GM12878 (cell line): ENCODE data around the gene PKD2. TPM values are rescaled to one million over a fixed set of nuclear protein-coding genes. Genes with fewer than 3 reads are reported as not detected.

ENCODE experiments used
- ATAC-seq: fragments of 200-7000 bp; cut with Tn5 transposase; 3 replicates; pipeline ENCODE4 v1.9.1; 2020; ENCODE audit warnings: mild to moderate bottlenecking, moderate library complexity
- Bru-seq: library from RNA; stranded (reverse); fragments of 400-500 nt; gene quantifications from one replicate; lab custom pipeline; 2021; lab: Mats Ljungman, UMichigan
- BruChase-seq, 2 experiments: library from RNA; stranded (reverse); fragments of 400-500 nt; gene quantifications; one replicate each; lab custom pipeline; 2021; lab: Mats Ljungman, UMichigan
- BruUV-seq: library from RNA; stranded (reverse); fragments of 400-500 nt; replicated peaks from 2 replicates; lab custom pipeline; 2021; lab: Mats Ljungman, UMichigan
- CTCF ChIA-PET: fragments of 300-600 bp; sonication (Branson Sonifier 250); formaldehyde crosslinking; extraction: SDS; loops from one replicate; lab custom pipeline; 2021; ENCODE audit warnings: inconsistent platforms; lab: Yijun Ruan, JAX
- POLR2A ChIA-PET: fragments of 350-600 bp; formaldehyde crosslinking; extraction: SDS; loops from one replicate; lab custom pipeline; 2021; ENCODE audit warnings: inconsistent platforms; lab: Charles Lee
- RAD21 ChIA-PET: fragments of 300-600 bp; sonication (Branson Sonifier 250); formaldehyde crosslinking; loops from one replicate; lab custom pipeline; 2023; ENCODE audit warnings: antibody characterized with exemption; ENCODE audit not compliant: unreplicated experiment; lab: Charles Lee
- SMC1A ChIA-PET: fragments of 300-600 bp; sonication (Branson Sonifier 250); formaldehyde crosslinking; loops from one replicate; lab custom pipeline; 2023; ENCODE audit not compliant: unreplicated experiment, uncharacterized antibody; lab: Charles Lee
- DNase-seq: peaks from one replicate; pipeline ENCODE4 v3.0.0-alpha.2; 2011; ENCODE audit warnings: low read depth, low spot score
- FAIRE-seq: peaks from 3 replicates; lab custom pipeline; 2011; peaks lifted over from hg19 to GRCh38; lab: Jason Lieb, UNC
- H2AFZ ChIP-seq: 2 replicates; pipeline ENCODE4 v1.6.0; 2011; ENCODE audit warnings: low read depth, low read length, control low read depth; ENCODE audit not compliant: control insufficient read depth
- H3K27ac ChIP-seq: 2 replicates; pipeline ENCODE4 v1.5.1; 2011; ENCODE audit warnings: control low read depth; ENCODE audit not compliant: control insufficient read depth, insufficient read depth
- H3K27me3 ChIP-seq, 2 experiments: replicated peaks in 1 of 2; 2 replicates each; pipeline versions ENCODE4 v1.6.0 to v1.6.1; 2011; ENCODE audit warnings: low read length in 1 of 2; ENCODE audit not compliant: control insufficient read depth in 2 of 2, insufficient read depth in 2 of 2
- H3K36me3 ChIP-seq, 2 experiments: 2 replicates each; pipeline ENCODE4 v1.5.1; 2011; ENCODE audit warnings: low read length in 1 of 2; ENCODE audit not compliant: control insufficient read depth in 2 of 2, insufficient read depth in 2 of 2
- H3K4me1 ChIP-seq: 2 replicates; pipeline ENCODE4 v1.6.1; 2011; ENCODE audit warnings: mild to moderate bottlenecking, low read length, moderate library complexity, mixed read lengths; ENCODE audit not compliant: control insufficient read depth, insufficient read depth
- H3K4me2 ChIP-seq: 2 replicates; pipeline ENCODE4 v1.6.0; 2011; ENCODE audit warnings: control low read depth; ENCODE audit not compliant: control insufficient read depth, insufficient read depth
- H3K4me3 ChIP-seq: fragments of 200-600 bp; sonication (generic); 2 replicates; pipeline ENCODE4 v1.5.1; 2016
- H3K79me2 ChIP-seq: 2 replicates; pipeline ENCODE4 v1.6.0; 2011; ENCODE audit warnings: low read length; ENCODE audit not compliant: control insufficient read depth, insufficient read depth
- H3K9ac ChIP-seq: 2 replicates; pipeline ENCODE4 v1.8.0; 2011; ENCODE audit warnings: low read length, control low read depth, mixed read lengths; ENCODE audit not compliant: control insufficient read depth, insufficient read depth
- H3K9me3 ChIP-seq: replicated peaks from 3 replicates; pipeline ENCODE4 v1.5.1; 2011; ENCODE audit warnings: mild to moderate bottlenecking, low read length; ENCODE audit not compliant: control insufficient read depth, insufficient read depth
- H4K20me1 ChIP-seq: 2 replicates; pipeline ENCODE4 v1.6.0; 2011; ENCODE audit not compliant: control insufficient read depth, insufficient read depth
- ATF7 ChIP-seq: fragments of 450-650 bp; IDR thresholded peaks from 2 replicates; pipeline ENCODE4 v1.6.1; 2016; ENCODE audit warnings: low read depth, mild to moderate bottlenecking
- BCL11A ChIP-seq: IDR thresholded peaks from 2 replicates; pipeline ENCODE4 v1.6.1; 2011; ENCODE audit warnings: low read depth, low read length
- DPF2 ChIP-seq: fragments of 450-650 bp; IDR thresholded peaks from 2 replicates; pipeline ENCODE4 v1.6.1; 2017; ENCODE audit warnings: mild to moderate bottlenecking
- EED ChIP-seq: sonication (generic); IDR thresholded peaks from 2 replicates; pipeline ENCODE4 v1.6.1; 2016; ENCODE audit warnings: antibody characterized with exemption, low read depth
- EGR1 ChIP-seq, 2 experiments: IDR thresholded peaks; 1 replicate in 1 of 2; 2 replicates in 1 of 2; pipeline ENCODE4 v1.6.1; 2011 to 2012; ENCODE audit warnings: low read depth in 2 of 2, low read length in 2 of 2, borderline replicate concordance in 1 of 2, mild to moderate bottlenecking in 1 of 2, moderate library complexity in 1 of 2
- ELK1 ChIP-seq: IDR thresholded peaks from 2 replicates; pipeline ENCODE4 v1.6.1; 2012; ENCODE audit warnings: low read depth, low read length, improper control_type of control experiment
- FOXM1 ChIP-seq: IDR thresholded peaks from 2 replicates; pipeline ENCODE4 v1.6.1; 2012; ENCODE audit warnings: low read depth, mild to moderate bottlenecking, inconsistent platforms, low read length, moderate library complexity
- GATAD2B ChIP-seq: fragments of 450-650 bp; conservative IDR thresholded peaks from 2 replicates; pipeline ENCODE4 v1.6.1; 2017; ENCODE audit warnings: low read depth, mild to moderate bottlenecking, moderate library complexity
- IKZF1 ChIP-seq: fragments of 450-650 bp; conservative IDR thresholded peaks from 2 replicates; pipeline ENCODE4 v1.6.1; 2017; ENCODE audit warnings: antibody characterized with exemption, mild to moderate bottlenecking
- IKZF2 ChIP-seq, 2 experiments: fragments of 450-650 bp; IDR thresholded peaks; 2 replicates each; pipeline ENCODE4 v1.6.1; 2017; ENCODE audit warnings: mild to moderate bottlenecking in 2 of 2, moderate library complexity in 2 of 2
- NRF1 ChIP-seq: conservative IDR thresholded peaks from 2 replicates; pipeline ENCODE4 v1.6.1; 2011; ENCODE audit warnings: mild to moderate bottlenecking, low read depth, low read length, improper control_type of control experiment
- POLR2A ChIP-seq: IDR thresholded peaks from 2 replicates; pipeline ENCODE4 v1.6.1; 2011; ENCODE audit warnings: low read depth, mild to moderate bottlenecking, low read length
- POLR2AphosphoS2 ChIP-seq: IDR thresholded peaks from 2 replicates; pipeline ENCODE4 v1.6.1; 2011; ENCODE audit warnings: low read depth, mild to moderate bottlenecking, low read length, improper control_type of control experiment, moderate library complexity
- RB1 ChIP-seq: fragments of 450-650 bp; formaldehyde crosslinking; IDR thresholded peaks from 2 replicates; pipeline ENCODE4 v1.6.1; 2017; ENCODE audit warnings: mild to moderate bottlenecking, borderline replicate concordance
- RUNX3 ChIP-seq: IDR thresholded peaks from 2 replicates; pipeline ENCODE4 v1.6.1; 2012; ENCODE audit warnings: low read length, inconsistent platforms
- SREBF1 ChIP-seq: IDR thresholded peaks from 2 replicates; pipeline ENCODE4 v1.6.1; 2012; ENCODE audit warnings: mild to moderate bottlenecking, low read length
- SUZ12 ChIP-seq: fragments of 200-600 bp; sonication (generic); IDR thresholded peaks from one replicate; pipeline ENCODE4 v1.6.1; 2018; ENCODE audit warnings: antibody characterized with exemption, mild to moderate bottlenecking; ENCODE audit not compliant: unreplicated experiment
- TCF3 ChIP-seq: IDR thresholded peaks from 2 replicates; pipeline ENCODE4 v1.6.1; 2012; ENCODE audit warnings: low read depth, mild to moderate bottlenecking, low read length, borderline replicate concordance; ENCODE audit not compliant: insufficient read depth
- YY1 ChIP-seq: IDR thresholded peaks from 2 replicates; pipeline ENCODE4 v1.6.1; 2011; ENCODE audit warnings: low read depth, mild to moderate bottlenecking, low read length
- WGBS: methylation state at CpG from one replicate; pipeline ENCODE4 v1.1.6; 2016; ENCODE audit warnings: low lambda C conversion rate; ENCODE audit not compliant: insufficient replicate concordance, insufficient coverage; ENCODE audit errors: missing lambda C conversion rate; 5-methylcytosine and 5-hydroxymethylcytosine counted together
- in situ Hi-C: fragments of 300-500 bp; cut with MboI; formaldehyde crosslinking; loops from 9 replicates; pipeline ENCODE4 v1.14.3; 2018; ENCODE audit warnings: mixed read lengths
- intact Hi-C: fragments of 100-400 bp; cut with micrococcal nuclease; formaldehyde crosslinking; loops from one replicate; pipeline ENCODE4 v1.14.2; 2022; ENCODE audit not compliant: unreplicated experiment
- long read RNA-seq, 2 experiments: library from polyadenylated mRNA; unstranded; transcript quantifications; one replicate each; pipeline ENCODE4 v2.0.0, GENCODE V29; 2019 to 2020
- polyA minus RNA-seq, 3 experiments: library from RNA; depleted of rRNA, polyadenylated mRNA; stranded (reverse); fragments of >200 nt; gene quantifications; 2 replicates each; pipeline ENCODE4 v1.2.3, GENCODE V29; 2011
- polyA plus RNA-seq, 11 experiments: library from polyadenylated mRNA; depleted of rRNA in 4 of 11; unstranded in 6 of 11; stranded (reverse) in 5 of 11; fragments of >200 nt; fragmentation: Nextera tagmentation in 4 of 11; fragmentation: Illumina TruSeq in 1 of 11; extraction: Ambion mirVana in 4 of 11; extraction: Trizol in 1 of 11; gene quantifications; 1 replicate in 1 of 11; 2 replicates in 10 of 11; pipeline versions ENCODE4 v1.2.1 to v1.2.3, GENCODE V29; 2011 to 2016; ENCODE audit warnings: inconsistent platforms in 2 of 11, missing spikeins in 2 of 11, low read depth in 1 of 11
- total RNA-seq, 4 experiments: library from RNA; depleted of rRNA in 3 of 4; stranded (reverse); fragments of >200 nt in 3 of 4; fragmentation: Illumina TruSeq in 1 of 4; extraction: Trizol in 1 of 4; gene quantifications; 2 replicates each; pipeline versions ENCODE4 v1.2.1 to v1.2.3, GENCODE V29; 2013 to 2021
- TF ChIP-seq, protein P1 (sequence below): IDR thresholded peaks from 2 replicates; pipeline ENCODE4 v1.6.1; 2012; ENCODE audit warnings: low read depth, low read length, improper control_type of control experiment

The PKD2 gene
- 16.6 and 20.8 TPM in 2 replicates for total RNA-seq (2013; cell fraction: nucleolus; rRNA removed)
- total RNA-seq (2014; rRNA removed) (9.3 and 12.5 TPM in 2 replicates), total RNA-seq (2014; rRNA removed; fragmentation: Illumina TruSeq; extraction: Trizol) (13.8 and 15.5 TPM in 2 replicates), total RNA-seq (2021) (7.5 and 8.6 TPM in 2 replicates), polyA plus RNA-seq (2011; rRNA removed) (11.0 and 15.2 TPM in 2 replicates), polyA plus RNA-seq (2014; fragmentation: Illumina TruSeq; extraction: Trizol) (11.4 and 18.1 TPM in 2 replicates), polyA plus RNA-seq (2014; fragmentation: Nextera tagmentation; extraction: Ambion mirVana) (1 to 10 TPM; 2.0 to 2.1 TPM), polyA plus RNA-seq (2014; rRNA removed) (8.7 and 12.4 TPM in 2 replicates), polyA plus RNA-seq (2016; fragmentation: Nextera tagmentation; extraction: Ambion mirVana) (1 to 10 TPM; 2.0 to 5.3 TPM), polyA minus RNA-seq (2011; rRNA and poly(A)+ RNA removed) (13.0 and 22.7 TPM in 2 replicates), Bru-seq, nascent RNA (percentile 68 among the genes with signal in this experiment), BruChase-seq, experiment 1, labeled RNA remaining after a 6-hour chase (percentile 66 among the genes with signal in this experiment), BruChase-seq, experiment 2, labeled RNA remaining after a 2-hour chase (percentile 67 among the genes with signal in this experiment)
- 4.4 TPM for polyA plus RNA-seq (2011; ENCODE audit: low read depth)
- polyA plus RNA-seq (2011; cell fraction: cytosol; rRNA removed) = 3.2 and 3.9 TPM in 2 replicates
- 23.7 and 36.4 TPM in 2 replicates for polyA plus RNA-seq (2011; cell fraction: nucleus; rRNA removed)
- 3.8 and 4.5 TPM in 2 replicates for polyA plus RNA-seq (2012)
- polyA minus RNA-seq (2011; cell fraction: cytosol; rRNA and poly(A)+ RNA removed) = 1.3 and 6.2 TPM in 2 replicates
- polyA minus RNA-seq (2011; cell fraction: nucleus; rRNA and poly(A)+ RNA removed) = 10.3 and 15.8 TPM in 2 replicates
- long read RNA-seq, experiment 1, partial matches to known transcripts = 0 of 2 reads
- long read RNA-seq, experiment 1, other reads (novel, unspliced or antisense) = 2 of 2 reads
- long read RNA-seq, experiment 2, partial matches to known transcripts = 0 of 5 reads
- long read RNA-seq, experiment 2, other reads (novel, unspliced or antisense) = 5 of 5 reads

GRCh38 chr4:88007304-88008121, at the start of gene PKD2:
PKD2 (plus strand) TSS chr4:88007635; CDS start chr4:88007734, 99 bp downstream.
- ATAC-seq (peak; percentile 87), DNase-seq (no peak), FAIRE-seq (no peak)
- BruUV-seq = no TSS peak
- in situ Hi-C loops = no loop called here
- no peaks in the 10 kb centered on the region for H3K36me3 ChIP-seq
- H3K4me1 ChIP-seq = peaks cover 6% of the 10 kb centered on the region
- 2% methylated on average over 81 of the region's 116 CpGs for WGBS
- H3K4me3 ChIP-seq = peak within 1 kb of the TSS; percentile 96
- H3K4me2 ChIP-seq = peak within 1 kb of the TSS; percentile 87; the same call in 1 of the 2 replicates
- ChIA-PET SMC1A (interaction anchor here (0.6 kb wide), 1 partner anchor 472 kb away, joined by 3 read pairs; no protein-coding TSS in a partner anchor), CTCF (interaction anchor here (1.8 kb wide), 1 partner anchor 21 kb away, joined by 5 read pairs; no protein-coding TSS in a partner anchor), POLR2A (no interaction called here), RAD21 (no interaction called here)
- H3K27me3 ChIP-seq = no peaks in the 10 kb centered on the region
- H3K9me3 ChIP-seq = no peaks in the 10 kb centered on the region
- H2AFZ ChIP-seq = peak within 1 kb of the TSS; percentile 84
- peak within 1 kb of the TSS; percentile 74 for H3K9ac ChIP-seq
- no peaks in the 10 kb centered on the region for H4K20me1 ChIP-seq
- peaks cover 35% of the 10 kb centered on the region for H3K79me2 ChIP-seq
- intact Hi-C loops = no loop called here
- H3K27ac ChIP-seq = peak within 1 kb of the TSS; percentile 18; the same call in 1 of the 2 replicates
- no peak for TF ChIP-seq FOXM1
- no peak for TF ChIP-seq ATF7
- TF ChIP-seq EED = 0 out of 2 replicates have a peak, but pooled peaks have one; percentile 37
- peak; percentile 65 for TF ChIP-seq IKZF1
- no peak for TF ChIP-seq SREBF1
- TF ChIP-seq, protein P1, sequence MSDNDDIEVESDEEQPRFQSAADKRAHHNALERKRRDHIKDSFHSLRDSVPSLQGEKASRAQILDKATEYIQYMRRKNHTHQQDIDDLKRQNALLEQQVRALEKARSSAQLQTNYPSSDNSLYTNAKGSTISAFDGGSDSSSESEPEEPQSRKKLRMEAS = peak; percentile 30; the same call in 1 of the 2 replicates
- no peak for TF ChIP-seq NRF1
- TF ChIP-seq RB1 = 0 out of 2 replicates have a peak, but pooled peaks have one; percentile 42
- TF ChIP-seq SUZ12 = no peak
- TF ChIP-seq IKZF2 (IDR thresholded peaks at IDR 0.05) = peak in 1 of 2 experiments; percentile 18; a peak in 1 of 4 replicates
- no peak for TF ChIP-seq BCL11A
- TF ChIP-seq ELK1 = no peak
- peak; percentile 73 for TF ChIP-seq POLR2A
- TF ChIP-seq TCF3 = no peak
- TF ChIP-seq YY1 = peak; percentile 84
- TF ChIP-seq RUNX3 = 0 out of 2 replicates have a peak, but pooled peaks have one; percentile 19
- TF ChIP-seq EGR1 (IDR thresholded peaks at IDR 0.05; ENCODE audit: borderline replicate concordance in 1 of 2, low read depth in 2 of 2, low read length in 2 of 2) = peak in 1 of 2 experiments; percentile 76; a peak in 2 of 3 replicates
- TF ChIP-seq DPF2 = peak; percentile 26; the same call in 1 of the 2 replicates
- no peak for TF ChIP-seq POLR2AphosphoS2
- peak; percentile 43; the same call in 1 of the 2 replicates for TF ChIP-seq GATAD2B
